PC-3 (cell line): ENCODE results near the gene LEP. TPM values are rescaled to one million over a fixed set of nuclear protein-coding genes. Genes with fewer than 3 reads are reported as not detected.
A peak's percentile ranks its signal among the peaks of the same experiment; 100 is the strongest.
"Not testable (repeated sequence)": the region's sequence is repeated elsewhere in the genome, so short reads cannot be mapped to it uniquely, and the experiment has no call there.

Experiments
- ATAC-seq: fragments of 200-7000 bp; cut with Tn5 transposase; 2 replicates; pipeline ENCODE4 v1.9.1; 2020; ENCODE audit warnings: mild to moderate bottlenecking, moderate library complexity
- BruUV-seq: library from RNA; stranded (reverse); fragments of 400-500 nt; replicated peaks from 2 replicates; lab custom pipeline; 2021; lab: Mats Ljungman, UMichigan
- CTCF ChIA-PET: fragments of 300-600 bp; sonication (Branson Sonifier 250); formaldehyde crosslinking; loops from one replicate; lab custom pipeline; 2022; ENCODE audit warnings: antibody characterized with exemption; lab: Charles Lee
- POLR2A ChIA-PET: fragments of 300-600 bp; sonication (Branson Sonifier 250); formaldehyde crosslinking; loops from one replicate; lab custom pipeline; 2022; ENCODE audit warnings: antibody characterized with exemption; ENCODE audit not compliant: unreplicated experiment; lab: Charles Lee
- DNase-seq: peaks from one replicate; pipeline ENCODE4 v3.0.0-alpha.2; 2015
- H2AFZ ChIP-seq: fragments of 300-600 bp; sonication (generic); 2 replicates; pipeline ENCODE4 v1.6.0; 2016; ENCODE audit warnings: antibody characterized with exemption, low read length
- H3F3A ChIP-seq: fragments of 300-600 bp; sonication (generic); one replicate; pipeline ENCODE4 v1.6.0; 2017; ENCODE audit warnings: antibody characterized with exemption, low read length, control low read depth, mild to moderate bottlenecking; ENCODE audit not compliant: unreplicated experiment
- H3K27ac ChIP-seq: fragments of 300-600 bp; sonication (generic); 2 replicates; pipeline ENCODE4 v1.5.1; 2016; ENCODE audit warnings: mild to moderate bottlenecking, low read length
- H3K27me3 ChIP-seq: fragments of 300-600 bp; sonication (generic); 2 replicates; pipeline ENCODE4 v1.6.1; 2016; ENCODE audit warnings: low read length, mixed read lengths
- H3K36me3 ChIP-seq: fragments of 300-600 bp; sonication (generic); 2 replicates; pipeline ENCODE4 v1.6.1; 2016; ENCODE audit warnings: low read depth, mixed run types, low read length, mixed read lengths
- H3K4me1 ChIP-seq: fragments of 300-600 bp; sonication (generic); 2 replicates; pipeline ENCODE4 v1.5.1; 2016; ENCODE audit warnings: low read length; ENCODE audit not compliant: insufficient read depth
- H3K4me2 ChIP-seq: fragments of 300-600 bp; sonication (generic); 2 replicates; pipeline ENCODE4 v1.6.0; 2016; ENCODE audit warnings: low read length
- H3K4me3 ChIP-seq: fragments of 300-600 bp; sonication (generic); 2 replicates; pipeline ENCODE4 v1.5.1; 2016; ENCODE audit warnings: mild to moderate bottlenecking, low read length, mixed read lengths
- H3K79me2 ChIP-seq: fragments of 300-600 bp; sonication (generic); 2 replicates; pipeline ENCODE4 v1.6.1; 2017; ENCODE audit warnings: low read length, mixed read lengths
- H3K9ac ChIP-seq: fragments of 300-600 bp; sonication (generic); 2 replicates; pipeline ENCODE4 v1.6.0; 2016; ENCODE audit warnings: mild to moderate bottlenecking, low read length
- H3K9me2 ChIP-seq: fragments of 300-600 bp; sonication (generic); replicated peaks from 2 replicates; pipeline ENCODE4 v1.6.1; 2016; ENCODE audit warnings: mixed run types, low read length, mixed read lengths
- H3K9me3 ChIP-seq: fragments of 300-600 bp; sonication (generic); 2 replicates; pipeline ENCODE4 v1.6.1; 2016; ENCODE audit warnings: low read length, mixed read lengths
- H4K20me1 ChIP-seq: fragments of 300-600 bp; sonication (generic); 2 replicates; pipeline ENCODE4 v1.6.1; 2016; ENCODE audit warnings: low read length, mixed read lengths
- EZH2 ChIP-seq: fragments of 300-600 bp; sonication (generic); IDR thresholded peaks from one replicate; pipeline ENCODE4 v1.6.1; 2017; ENCODE audit warnings: antibody characterized with exemption, mild to moderate bottlenecking, low read length; ENCODE audit not compliant: unreplicated experiment
- EZH2phosphoT487 ChIP-seq: fragments of 300-600 bp; sonication (generic); IDR thresholded peaks from 2 replicates; pipeline ENCODE4 v1.6.1; 2018; ENCODE audit warnings: mild to moderate bottlenecking, antibody characterized with exemption, low read length, borderline replicate concordance
- intact Hi-C: fragments of 100-400 bp; cut with micrococcal nuclease; formaldehyde crosslinking; loops from 2 replicates; pipeline ENCODE4 v1.9.0; 2023
- total RNA-seq: library from RNA; depleted of rRNA; stranded (reverse); fragments of >200 nt; gene quantifications from 2 replicates; pipeline ENCODE4 v1.2.3, GENCODE V29; 2014
- TF ChIP-seq, protein P1 (sequence below): fragments of 300-600 bp; sonication (generic); conservative IDR thresholded peaks from 2 replicates; pipeline ENCODE4 v1.5.1; 2017; ENCODE audit warnings: antibody characterized with exemption, low read depth, mild to moderate bottlenecking, low read length

Gene LEP
- total RNA-seq, 1 experiment from 2014 or later = not detected

DNA sequence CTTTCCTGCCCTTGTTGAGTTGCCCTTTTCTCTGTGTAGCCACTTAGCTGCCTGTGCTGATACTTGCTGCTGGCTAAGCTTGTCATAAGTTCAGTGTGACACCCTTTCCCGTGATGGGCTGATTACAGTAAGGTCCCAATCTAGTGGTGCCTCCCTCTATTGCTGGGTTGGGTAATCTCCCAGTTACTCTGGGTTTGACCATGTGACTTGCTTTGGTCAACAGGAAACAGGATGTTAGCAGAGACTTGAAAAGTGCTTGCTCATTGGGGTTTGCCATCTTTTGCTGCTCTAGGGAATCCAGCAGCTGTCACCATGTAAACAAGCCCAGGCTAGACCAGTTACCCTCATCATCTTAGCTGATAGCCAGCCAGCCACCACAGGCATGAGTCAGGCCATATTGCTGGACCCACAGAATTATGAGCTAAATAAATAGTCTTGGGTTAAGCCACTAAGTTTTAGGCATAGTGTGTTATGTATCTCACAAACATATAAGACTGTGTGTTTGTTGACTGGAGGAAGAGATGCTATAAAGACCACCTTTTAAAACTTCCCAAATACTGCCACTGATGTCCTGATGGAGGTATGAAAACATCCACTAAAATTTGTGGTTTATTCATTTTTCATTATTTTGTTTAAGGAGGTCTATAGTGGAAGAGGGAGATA, 4.0 kb upstream of the LEP start:
- TF ChIP-seq EZH2 (no peak), EZH2phosphoT487 (no peak)
- TF ChIP-seq, protein P1, sequence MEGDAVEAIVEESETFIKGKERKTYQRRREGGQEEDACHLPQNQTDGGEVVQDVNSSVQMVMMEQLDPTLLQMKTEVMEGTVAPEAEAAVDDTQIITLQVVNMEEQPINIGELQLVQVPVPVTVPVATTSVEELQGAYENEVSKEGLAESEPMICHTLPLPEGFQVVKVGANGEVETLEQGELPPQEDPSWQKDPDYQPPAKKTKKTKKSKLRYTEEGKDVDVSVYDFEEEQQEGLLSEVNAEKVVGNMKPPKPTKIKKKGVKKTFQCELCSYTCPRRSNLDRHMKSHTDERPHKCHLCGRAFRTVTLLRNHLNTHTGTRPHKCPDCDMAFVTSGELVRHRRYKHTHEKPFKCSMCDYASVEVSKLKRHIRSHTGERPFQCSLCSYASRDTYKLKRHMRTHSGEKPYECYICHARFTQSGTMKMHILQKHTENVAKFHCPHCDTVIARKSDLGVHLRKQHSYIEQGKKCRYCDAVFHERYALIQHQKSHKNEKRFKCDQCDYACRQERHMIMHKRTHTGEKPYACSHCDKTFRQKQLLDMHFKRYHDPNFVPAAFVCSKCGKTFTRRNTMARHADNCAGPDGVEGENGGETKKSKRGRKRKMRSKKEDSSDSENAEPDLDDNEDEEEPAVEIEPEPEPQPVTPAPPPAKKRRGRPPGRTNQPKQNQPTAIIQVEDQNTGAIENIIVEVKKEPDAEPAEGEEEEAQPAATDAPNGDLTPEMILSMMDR = no peak
- H4K20me1 ChIP-seq = no peaks in the 10 kb centered on the region
- H3K4me2 ChIP-seq = peak overlapping the region; percentile 29; the same call in 1 of the 2 replicates
- no peaks in the 10 kb centered on the region for H3K9me2 ChIP-seq
- H3K4me3 ChIP-seq = no peak overlapping the region
- ChIA-PET CTCF (interaction anchor here (0.7 kb wide), 1 partner anchor 26 kb away, joined by 3 read pairs; no protein-coding TSS in a partner anchor), POLR2A (interaction anchor here (0.7 kb wide), 1 partner anchor 66 kb away, joined by 4 read pairs; no protein-coding TSS in a partner anchor)
- intact Hi-C loops = no loop called here
- H3K9me3 ChIP-seq = 0 out of 2 replicates have a peak, but pooled peaks cover 8% of the 10 kb centered on the region
- no peaks in the 10 kb centered on the region for H3K36me3 ChIP-seq
- no peaks in the 10 kb centered on the region for H3F3A ChIP-seq
- BruUV-seq = no TSS peak
- H3K79me2 ChIP-seq = no peaks in the 10 kb centered on the region
- peak overlapping the region; percentile 58; the same call in 1 of the 2 replicates for H2AFZ ChIP-seq
- H3K27ac ChIP-seq = peak overlapping the region; percentile 78
- ATAC-seq = peak; percentile 87
- H3K9ac ChIP-seq = no peak overlapping the region
- H3K27me3 ChIP-seq = no peaks in the 10 kb centered on the region
- peak; percentile 92 for DNase-seq
- H3K4me1 ChIP-seq = peaks cover 12% of the 10 kb centered on the region

DNA sequence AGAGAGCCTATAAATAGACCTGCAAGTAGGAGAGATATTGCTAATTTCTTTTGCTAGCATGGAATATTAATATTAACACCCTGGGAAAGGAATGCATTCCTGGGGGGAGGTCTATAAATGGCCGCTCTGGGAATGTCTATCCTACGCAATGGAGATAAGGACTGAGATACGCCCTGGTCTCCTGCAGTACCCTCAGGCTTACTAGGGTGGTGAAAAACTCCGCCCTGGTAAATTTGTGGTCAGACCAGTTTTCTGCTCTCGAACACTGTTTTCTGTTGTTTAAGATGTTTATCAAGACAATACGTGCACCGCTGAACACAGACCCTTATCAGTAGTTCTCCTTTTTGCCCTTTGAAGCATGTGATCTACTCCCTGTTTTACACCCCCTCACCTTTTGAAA, 1.9 kb upstream of the LEP start:
- H3K36me3 ChIP-seq, H3K79me2 ChIP-seq, H3K4me3 ChIP-seq, H4K20me1 ChIP-seq, H3K4me2 ChIP-seq, H3K9me2 ChIP-seq, H3F3A ChIP-seq, ATAC-seq, DNase-seq, BruUV-seq, CTCF ChIA-PET, H2AFZ ChIP-seq, H3K27me3 ChIP-seq, H3K9ac ChIP-seq, intact Hi-C loops, H3K9me3 ChIP-seq, POLR2A ChIA-PET, H3K27ac ChIP-seq: not testable (repeated sequence)
- peaks cover 12% of the 10 kb centered on the region for H3K4me1 ChIP-seq

GRCh38 chr7:128242661-128243060, 1.6 kb downstream of the LEP start:
- H3K4me1 ChIP-seq = no peaks in the 10 kb centered on the region; the same call in 1 of the 2 replicates
- ChIA-PET CTCF (no interaction called here), POLR2A (no interaction called here)
- H3K4me3 ChIP-seq = no peak overlapping the region
- no peaks in the 10 kb centered on the region for H4K20me1 ChIP-seq
- no peak overlapping the region for H2AFZ ChIP-seq
- TF ChIP-seq EZH2 = no peak
- no peak for TF ChIP-seq EZH2phosphoT487
- intact Hi-C loops = no loop called here
- no peaks in the 10 kb centered on the region for H3F3A ChIP-seq
- H3K4me2 ChIP-seq = no peak overlapping the region
- 0 out of 2 replicates have a peak, but pooled peaks cover 8% of the 10 kb centered on the region for H3K9me3 ChIP-seq
- no peaks in the 10 kb centered on the region for H3K9me2 ChIP-seq
- H3K36me3 ChIP-seq = no peaks in the 10 kb centered on the region
- no peaks in the 10 kb centered on the region for H3K27me3 ChIP-seq
- H3K79me2 ChIP-seq = no peaks in the 10 kb centered on the region
- ATAC-seq (no peak), DNase-seq (no peak)
- H3K9ac ChIP-seq = no peak overlapping the region
- BruUV-seq = no TSS peak
- no peak overlapping the region for H3K27ac ChIP-seq
